NCI-H1436 treated with DMSO at 0.1 percent for 48 hours (cell line): ENCODE data around the gene SAMD5.

Source experiments
- DNase-seq: peaks from one replicate; lab custom pipeline; 2025; lab: John Stamatoyannopoulos, UW

The SAMD5 gene

DNA sequence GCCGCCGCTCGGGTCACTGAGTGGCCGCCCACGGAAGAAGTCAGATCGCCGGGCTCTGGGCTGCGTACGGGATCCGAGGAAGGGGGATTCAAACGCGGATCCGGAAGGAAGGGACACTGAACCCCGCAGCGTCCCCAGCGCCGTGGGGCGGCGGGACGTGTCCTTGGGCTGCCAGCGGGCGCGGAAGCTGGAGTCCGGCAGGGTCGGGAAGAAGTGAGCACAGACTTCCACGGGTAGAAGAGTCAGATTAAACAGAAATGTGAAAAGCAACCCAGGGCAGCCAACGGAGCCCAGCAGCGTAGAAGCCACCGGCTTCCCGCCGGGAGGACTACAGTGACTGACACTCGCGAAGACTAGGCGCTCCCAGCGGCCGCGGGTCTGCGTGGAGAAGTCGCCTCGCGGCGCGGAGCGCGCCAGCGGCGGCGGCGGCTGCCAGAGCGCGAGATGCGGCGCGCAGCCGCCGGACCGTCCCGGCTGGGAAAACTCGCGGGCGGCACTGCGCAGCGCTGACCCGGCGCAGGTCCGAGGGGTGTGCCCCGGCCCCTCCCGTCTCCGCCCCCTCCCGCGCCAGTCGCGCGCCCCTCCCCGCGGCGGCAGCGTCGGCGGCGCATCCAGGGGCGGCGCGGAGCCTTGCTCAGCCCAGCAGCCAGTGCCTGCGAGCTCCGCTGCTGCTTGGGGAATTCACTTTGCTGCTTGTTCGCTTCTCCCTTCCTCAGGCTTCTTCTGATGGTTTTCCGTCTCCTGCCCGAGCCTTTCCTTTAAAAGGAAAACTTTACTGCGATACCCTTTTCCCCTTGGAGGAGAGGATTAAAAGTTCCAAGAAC is at the start of gene SAMD5:
Gene SAMD5, plus strand, starts transcription at position 649 of the 824 bp plus-strand sequence. CDS start 239 bp downstream, outside the sequence.
- no peak for DNase-seq

DNA sequence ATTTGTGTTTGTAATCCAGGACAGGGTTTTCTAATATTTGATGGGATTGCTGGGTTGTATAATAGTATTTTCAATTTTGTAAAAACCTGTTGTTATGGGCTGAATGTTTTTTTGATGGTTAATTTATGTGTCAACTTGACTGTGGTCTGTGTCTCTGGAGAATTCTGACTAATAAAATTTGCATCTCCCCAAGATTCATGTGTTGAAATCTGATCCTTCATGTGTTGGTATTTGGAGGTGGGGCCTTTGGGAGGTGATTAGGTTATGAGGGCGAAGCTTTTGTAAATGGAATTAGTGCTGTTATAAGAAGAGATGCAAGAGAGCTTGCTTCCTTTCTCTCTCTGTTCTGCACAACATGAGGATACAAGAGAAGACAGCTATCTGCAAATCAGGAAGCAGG is 48.7 kb upstream of the SAMD5 start:
- no peak for DNase-seq

DNA sequence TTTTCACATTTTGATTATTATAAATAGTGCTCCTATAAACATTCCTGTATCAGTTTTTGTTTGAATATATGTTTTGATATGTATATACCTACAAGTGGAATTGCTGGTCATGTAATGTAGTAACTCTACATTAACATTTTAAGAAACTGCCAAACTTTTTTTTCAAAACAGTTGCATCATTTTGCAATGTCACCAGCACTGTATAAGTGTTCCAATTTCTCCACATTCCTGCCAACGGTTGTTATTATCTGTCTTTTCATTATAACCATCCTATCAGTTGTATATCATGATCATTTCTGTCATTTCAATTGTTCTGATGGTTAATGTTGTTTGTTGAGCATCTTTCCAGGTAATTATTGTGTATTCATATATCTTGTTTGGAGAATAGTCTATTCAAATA is 44.8 kb upstream of the SAMD5 start:
- no peak for DNase-seq

DNA sequence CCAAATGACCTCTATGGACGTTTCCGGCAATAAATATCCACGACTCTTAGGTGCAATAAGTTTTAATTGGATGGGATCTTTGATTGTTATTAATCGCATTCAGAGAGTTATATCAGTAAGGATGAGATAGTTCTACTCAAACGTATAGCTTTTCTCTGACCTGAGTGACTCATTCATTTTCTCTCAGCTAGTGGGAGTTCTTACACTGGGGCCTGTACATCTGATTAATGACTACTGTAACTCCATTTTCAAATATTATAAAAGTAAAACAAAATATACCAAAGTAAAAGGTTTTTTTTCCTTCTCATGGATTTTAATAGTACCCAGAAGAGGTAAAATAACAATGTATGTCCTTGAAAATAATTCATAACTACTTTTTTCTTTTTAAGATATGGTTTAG is 41.1 kb upstream of the SAMD5 start:
- DNase-seq = no peak

DNA sequence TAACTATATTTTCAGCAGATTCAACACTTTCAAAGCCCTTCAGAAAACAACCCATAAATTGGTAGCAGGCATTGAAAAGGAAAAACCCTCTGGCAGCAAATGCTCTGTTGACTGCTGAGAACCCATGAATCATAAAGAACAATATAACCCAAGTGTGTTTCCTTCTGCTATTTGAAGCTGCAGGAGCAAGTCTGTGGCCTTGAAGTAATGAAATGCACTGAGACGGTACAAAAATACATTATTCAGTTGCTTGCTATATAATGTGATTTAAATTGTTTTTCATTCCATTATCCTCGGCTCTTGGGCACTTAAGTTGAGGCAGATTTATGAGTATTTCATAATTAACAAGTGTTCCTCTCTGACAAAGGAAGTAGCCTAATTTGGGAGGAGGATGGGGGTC is 40.6 kb upstream of the SAMD5 start:
- no peak for DNase-seq

DNA sequence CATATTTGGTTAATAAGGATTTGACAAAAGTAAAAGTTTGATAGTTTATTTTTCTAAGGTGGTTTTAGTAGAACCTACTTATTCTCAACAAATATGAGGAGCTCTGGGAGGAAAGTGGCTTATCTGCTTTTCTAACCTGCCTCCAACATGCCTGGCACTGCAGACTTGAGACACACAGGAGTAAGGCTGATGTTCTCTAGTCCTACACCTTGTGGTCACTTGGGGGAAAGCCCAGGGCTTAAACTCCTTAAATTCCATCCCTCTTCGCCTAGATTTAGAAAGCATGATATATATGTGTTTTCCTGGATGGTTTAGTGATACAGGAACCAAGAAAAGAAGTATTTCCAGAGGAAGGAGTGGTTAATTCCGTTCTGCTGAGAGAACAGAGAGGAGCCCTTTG is 39.9 kb upstream of the SAMD5 start:
- no peak for DNase-seq

DNA sequence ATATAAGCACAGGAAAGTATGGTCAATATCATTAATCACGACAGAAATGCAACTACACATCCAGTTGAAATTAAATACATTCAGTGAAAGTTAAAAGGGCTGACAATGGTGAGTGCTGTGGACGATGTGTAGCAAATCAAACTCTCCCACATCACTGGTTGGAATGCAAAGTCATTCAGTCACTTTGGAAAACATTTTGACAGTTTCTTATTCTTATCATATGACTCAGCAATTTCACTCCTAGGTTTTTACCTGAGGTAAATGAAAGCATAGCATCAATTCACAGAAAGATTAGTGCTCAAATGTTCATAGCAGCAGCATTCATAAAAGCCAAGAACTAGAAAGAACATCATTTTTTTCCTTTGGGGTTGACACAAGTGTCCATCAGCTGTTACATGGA is 28.6 kb upstream of the SAMD5 start:
- DNase-seq = no peak

DNA sequence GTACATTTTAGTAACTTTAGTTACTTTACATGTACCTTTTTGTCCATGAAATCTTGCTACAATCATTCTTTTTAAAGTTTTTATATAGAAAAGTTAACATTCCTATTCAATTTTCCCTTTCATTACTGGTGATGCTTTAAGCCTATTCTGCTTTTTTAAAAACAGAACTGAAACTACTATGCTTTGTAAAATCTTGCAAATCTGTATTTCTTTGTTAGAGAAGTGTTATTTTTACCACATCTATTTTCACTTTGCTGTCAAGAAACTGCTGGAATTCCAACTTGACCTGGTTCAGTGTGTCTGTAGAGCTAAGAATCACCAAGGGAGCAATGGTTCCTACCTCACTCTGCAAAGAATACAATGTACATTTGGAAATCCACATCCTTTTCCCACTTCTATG is 21.8 kb upstream of the SAMD5 start:
- DNase-seq = no peak

DNA sequence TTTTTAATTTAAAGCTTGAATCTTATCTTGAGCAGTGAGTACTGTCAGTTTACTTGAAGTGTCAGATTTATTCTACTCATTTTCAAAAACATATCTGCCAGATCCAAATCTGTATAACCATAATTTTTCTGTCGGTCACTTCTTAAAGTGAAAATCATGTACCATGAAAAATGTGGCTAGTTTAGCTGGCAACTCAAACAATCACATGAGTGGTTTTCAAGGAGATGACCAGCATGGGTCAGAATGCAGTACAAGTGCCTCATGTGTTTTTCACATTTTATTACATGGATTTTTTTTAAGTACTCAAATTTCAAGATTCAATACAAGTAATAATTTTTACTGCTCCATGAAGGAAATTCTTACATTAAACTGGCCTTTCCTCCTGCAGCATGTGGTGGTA is 11.0 kb upstream of the SAMD5 start:
- DNase-seq = no peak

DNA sequence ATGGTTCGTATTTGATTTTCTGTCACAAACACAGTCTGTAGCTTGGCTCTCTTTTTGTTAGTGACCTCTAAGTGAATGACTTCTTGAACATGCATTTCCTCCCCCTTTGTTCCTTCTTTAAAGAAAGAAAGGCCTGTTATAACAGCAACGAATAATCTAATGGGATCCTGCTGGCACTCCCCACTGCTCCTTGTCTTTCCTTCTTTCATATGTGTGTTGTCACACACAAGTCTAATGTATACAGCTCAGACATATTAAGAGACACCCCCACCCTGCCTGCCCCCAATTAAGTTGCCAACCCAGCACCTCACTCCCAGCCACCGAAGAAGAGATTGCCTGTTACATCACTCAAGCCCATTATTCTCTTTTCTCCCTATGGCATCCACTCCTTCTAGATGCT is 4.9 kb upstream of the SAMD5 start:
- no peak for DNase-seq

DNA sequence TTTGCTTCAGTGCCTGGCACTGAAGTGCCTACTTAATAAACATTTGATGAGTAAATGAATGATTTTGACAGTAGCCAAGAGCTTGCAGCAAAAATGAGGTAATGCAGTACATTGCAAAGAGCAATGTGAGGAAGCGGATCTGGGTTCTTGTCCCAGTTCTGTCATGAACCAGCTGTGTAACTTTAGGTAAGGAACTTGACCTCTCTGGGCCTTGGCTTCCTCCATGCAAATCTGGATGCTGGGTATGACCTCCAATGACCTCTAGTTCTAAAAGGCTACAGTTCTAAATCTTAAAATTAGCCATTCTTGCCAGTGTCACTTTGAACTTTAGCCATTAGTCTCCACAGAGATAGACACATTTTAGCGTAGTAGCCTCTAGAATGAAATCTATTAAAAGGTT is 3.6 kb upstream of the SAMD5 start:
- no peak for DNase-seq

DNA sequence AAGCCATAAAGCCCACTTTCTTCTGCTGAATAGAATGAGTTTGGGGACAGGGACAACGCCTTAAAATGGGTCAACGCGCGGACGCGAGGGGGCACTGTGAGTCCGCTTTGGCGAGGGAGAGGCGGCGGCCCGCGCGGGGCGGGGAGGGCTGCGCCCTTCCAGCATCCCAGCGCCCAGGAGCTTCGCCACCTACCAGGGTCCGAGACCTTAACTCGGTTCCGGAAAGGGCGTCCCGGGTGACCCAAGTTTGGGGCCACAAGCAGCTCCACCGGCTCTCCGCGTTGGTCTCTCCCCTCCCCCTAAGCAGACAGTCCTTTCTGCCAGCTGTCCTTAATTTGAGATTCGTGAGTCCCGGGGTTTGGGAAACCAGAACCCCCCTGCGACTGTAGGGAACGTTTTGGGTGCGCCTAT is 1.8 kb upstream of the SAMD5 start:
- DNase-seq = no peak

DNA sequence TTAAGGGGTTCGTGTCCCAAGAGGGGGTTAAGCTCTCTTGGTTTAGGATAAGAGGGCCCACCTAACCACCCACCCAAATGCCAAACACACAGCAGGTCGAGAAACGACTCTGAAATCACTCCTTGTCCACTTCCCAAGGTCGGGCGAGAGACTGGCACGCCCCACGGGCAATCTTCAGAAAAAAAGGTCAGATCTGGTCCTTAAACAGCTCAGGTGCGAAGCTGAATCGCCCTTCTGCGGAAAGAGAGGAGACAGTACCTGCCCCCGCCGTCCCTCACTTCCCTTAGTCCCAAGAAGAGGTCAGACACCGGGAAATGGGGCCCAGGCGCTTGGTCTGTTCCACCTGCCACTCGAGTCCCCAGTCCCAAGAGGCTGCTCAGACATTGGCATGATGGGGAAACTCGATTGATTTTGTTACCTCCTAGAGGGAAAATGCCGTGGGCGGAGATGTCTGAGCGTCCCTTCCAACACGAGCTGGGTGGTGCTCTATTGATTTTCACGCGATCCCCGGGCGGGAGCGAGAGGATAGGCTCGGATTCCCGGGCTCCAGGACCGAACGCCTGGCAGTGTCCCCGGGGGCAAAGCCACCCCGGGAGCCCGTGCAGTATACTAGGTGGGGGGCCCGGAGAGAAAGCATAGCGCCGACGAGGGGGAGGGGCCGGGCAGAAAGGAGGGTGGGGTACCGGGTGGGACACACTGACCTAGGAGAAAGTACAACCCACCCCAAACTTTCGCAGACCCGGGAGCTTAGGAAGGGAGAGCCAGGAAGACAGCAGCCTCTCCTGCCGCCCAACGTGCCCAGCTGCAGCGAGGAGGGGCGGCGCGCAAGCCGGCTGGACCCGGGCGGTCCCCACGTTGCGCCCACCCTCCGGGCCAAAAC is 1.1 kb upstream of the SAMD5 start:
- DNase-seq = no peak

DNA sequence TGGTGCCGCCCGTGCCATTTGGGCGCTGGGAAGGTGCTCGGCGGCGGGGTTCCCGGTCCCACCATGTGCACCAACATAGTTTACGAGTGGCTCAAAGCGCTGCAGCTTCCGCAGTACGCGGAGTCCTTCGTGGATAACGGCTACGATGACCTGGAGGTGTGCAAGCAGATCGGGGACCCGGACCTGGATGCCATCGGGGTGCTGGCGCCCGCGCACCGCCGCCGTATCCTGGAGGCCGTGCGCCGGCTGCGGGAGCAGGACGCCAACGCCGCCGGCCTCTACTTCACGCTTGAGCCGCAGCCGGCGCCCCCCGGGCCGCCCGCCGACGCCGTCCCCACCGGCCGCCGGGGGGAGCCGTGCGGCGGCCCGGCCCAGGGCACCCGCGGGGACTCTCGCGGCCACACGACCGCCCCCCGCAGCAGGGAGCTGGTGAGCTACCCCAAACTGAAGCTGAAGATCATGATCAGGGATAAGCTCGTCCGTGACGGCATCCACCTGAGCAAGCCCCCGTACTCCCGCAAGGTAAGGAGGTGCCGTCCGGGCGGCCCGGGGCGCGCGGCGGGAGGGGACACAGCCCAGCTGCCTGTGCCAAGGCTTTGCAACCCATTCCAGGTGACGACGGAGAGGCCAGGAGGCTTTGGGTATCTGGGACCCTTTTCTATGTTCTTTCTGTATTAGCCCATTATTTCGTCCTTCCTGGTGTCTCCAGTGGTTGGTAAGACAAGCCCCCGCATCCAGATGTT is 547 bp downstream of the SAMD5 start:
- no peak for DNase-seq

DNA sequence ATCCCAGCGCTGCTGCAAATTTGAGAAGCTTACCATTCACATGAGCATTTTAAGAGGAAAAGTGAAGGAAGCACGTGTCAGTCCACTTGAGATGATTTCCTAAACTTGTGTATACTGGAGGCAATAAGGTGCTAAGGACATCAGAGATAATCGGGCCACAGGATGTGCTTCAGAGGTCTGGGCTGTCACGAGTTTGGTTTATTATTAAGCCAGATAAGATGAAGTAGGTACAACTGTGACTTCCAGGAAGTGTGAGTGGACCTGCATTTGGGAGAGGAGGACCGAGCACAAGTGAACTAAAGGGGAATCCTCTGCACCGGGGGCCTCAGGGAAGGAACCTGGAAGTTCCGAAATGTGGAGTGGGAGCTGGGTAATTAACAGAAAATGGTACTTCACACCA is 1.4 kb downstream of the SAMD5 start:
- DNase-seq = no peak

DNA sequence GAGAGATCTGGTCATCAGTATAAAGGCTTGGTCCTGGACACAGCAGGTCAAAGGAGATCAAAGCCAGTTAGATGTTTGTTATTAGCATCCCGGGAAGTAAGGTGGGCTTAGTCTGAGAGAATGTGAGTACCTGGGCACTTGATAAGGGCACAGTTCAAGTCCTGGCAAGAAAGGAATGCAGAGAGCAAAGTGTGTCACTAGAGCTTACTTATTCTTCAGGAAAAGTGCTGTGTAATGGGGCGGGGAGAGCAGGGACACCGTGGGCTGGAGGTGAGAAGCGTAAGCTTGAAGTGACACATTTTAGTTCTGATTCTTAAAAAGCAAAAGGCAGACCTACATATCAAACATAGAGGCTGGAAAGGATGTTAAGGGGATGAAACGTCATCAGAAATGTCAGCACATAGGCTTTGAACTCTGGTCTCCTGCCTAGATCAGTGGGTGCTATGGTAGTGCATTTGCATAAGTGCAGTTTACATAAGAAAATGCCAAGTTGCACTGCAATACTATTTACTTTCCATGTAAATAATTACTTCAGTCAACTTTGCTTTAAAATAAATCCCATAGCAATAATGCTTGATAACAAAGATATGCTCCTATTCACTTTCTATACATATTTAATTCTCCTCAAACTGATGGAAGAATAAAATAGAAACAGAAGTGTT is 2.6 kb downstream of the SAMD5 start:
- DNase-seq = no peak

DNA sequence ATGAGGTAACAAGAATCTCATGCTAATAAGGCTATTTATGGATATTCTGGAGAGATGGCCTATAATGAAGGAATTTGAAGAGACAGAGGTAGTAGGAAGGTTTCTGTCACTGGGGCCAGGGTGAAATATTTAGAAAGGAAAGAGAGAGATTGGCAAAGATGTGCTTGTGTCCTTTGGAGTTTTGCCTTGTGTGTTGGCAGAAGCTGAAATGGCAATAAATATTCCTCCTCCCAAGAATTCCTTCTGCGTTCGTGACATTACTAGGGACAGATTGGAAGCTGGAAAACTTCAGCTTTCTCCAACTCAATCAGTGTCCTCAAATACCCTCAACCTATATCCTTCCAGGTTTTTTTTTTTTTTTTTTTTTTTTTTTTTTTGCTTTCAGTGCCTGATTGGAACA is 6.3 kb downstream of the SAMD5 start:
- DNase-seq = no peak

DNA sequence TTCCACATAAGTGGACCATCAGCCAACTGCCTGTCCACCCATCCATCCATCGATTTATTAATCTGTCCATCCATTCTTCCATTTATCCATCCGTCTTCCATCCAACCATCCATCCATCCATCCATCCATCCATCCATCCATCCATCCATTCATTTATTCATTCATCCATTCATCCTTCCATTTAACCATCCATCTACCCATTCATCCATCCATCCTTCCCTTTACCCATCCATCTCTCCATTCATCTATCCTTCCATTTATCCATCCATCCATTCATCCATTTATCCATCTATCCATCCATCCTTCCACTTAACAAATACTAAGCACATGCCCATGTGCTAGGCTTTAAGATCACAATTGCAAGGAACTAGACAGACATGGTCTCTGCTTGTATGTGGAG is 6.8 kb downstream of the SAMD5 start:
- DNase-seq = no peak

DNA sequence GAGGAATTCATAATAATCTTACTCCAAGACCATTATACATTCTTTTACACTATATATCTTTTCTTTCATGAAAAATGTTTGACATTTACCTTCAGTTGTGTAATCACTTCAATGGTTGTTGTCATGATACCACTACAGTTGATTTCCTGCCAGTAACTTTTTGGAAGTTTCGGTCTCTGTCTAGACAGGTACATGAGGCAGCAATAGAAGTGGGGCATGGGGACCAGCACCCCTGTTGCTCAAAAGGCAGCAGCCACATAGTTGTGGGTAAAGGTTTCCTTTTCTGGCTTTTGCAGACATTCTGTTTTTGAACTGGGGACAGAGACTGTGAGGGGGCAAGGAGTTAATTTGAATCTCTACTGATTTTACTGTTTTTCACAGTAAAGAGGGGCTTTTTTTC is 14.1 kb downstream of the SAMD5 start:
- no peak for DNase-seq

DNA sequence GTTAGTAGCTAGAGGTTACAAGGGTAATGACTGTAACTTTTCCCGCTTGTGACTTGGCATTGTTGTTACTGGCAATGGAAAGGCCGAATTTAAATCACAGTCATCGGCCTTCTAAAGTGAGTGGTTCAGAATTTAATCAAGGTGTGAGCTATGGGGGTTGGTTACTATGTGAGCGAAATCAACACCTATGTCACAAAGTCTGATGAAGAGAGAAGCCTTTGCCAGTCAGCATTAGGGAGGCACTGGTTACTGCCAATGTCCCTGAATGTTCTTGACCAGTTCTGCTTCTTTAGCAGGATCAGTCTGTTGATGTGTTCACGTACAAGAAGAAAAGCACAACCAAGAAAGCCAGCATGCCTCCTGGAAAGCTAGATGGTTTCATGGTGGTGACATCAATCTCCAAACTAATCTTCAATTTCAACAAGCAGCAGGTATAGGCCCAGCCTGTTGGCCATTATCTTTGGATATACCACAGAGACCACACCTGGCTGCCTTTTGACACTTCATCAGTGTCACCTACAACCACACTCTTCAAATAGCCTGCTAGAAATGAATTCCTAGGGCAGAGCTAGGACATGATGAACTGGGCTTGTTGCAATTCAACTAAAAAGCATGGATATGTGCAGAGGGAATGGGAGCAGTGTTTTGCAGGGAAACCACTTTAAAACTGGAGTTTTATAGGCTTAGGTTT is 17.2 kb downstream of the SAMD5 start:
- no peak for DNase-seq

DNA sequence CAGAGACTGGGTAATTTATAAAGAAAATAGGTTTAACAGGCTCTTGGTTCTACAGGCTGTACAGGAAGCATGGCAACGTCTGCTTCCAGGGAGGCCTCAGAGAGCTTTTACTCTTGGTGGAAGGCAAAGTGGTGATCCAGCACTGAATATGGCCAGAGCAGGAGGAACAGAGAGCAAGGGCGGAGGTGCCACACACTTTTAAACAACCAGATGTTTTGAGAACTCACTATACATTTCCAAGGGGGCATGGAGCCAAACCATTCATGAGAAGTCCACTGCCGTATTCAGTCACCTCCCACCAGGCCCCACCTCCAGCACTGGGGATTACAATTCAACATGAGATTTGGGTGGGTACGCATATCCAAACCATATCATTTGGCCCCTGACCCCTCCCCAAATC is 18.7 kb downstream of the SAMD5 start:
- no peak for DNase-seq
